Activated CD8-positive, alpha-beta memory T cell treated with anti-CD3 and anti-CD28 coated beads, Interleukin-2, amount 50 U/mL, for 24 hours (primary cell): ENCODE results near the gene ATP2C1.
"Not testable (repeated sequence)": the region's sequence is repeated elsewhere in the genome, so short reads cannot be mapped to it uniquely, and the experiment has no call there.

Experiments used
- DNase-seq: peaks from one replicate; pipeline ENCODE4 v3.0.0-alpha.2; 2020; ENCODE audit errors: extremely low read depth

Gene ATP2C1

GRCh38 chr3:131036200-131036816 lies 142.4 kb downstream of the ATP2C1 start:
- DNase-seq = no peak

GRCh38 chr3:131036986-131037385 lies 143.1 kb downstream of the ATP2C1 start:
- DNase-seq = no peak

GRCh38 chr3:131038326-131038725 lies 144.4 kb downstream of the ATP2C1 start:
- DNase-seq = no peak

- not testable (repeated sequence) for DNase-seq
Measured at GRCh38 chr3:131042271-131042985, 148.5 kb downstream of the ATP2C1 start.

GRCh38 chr3:131047582-131047981 lies 153.7 kb downstream of the ATP2C1 start:
- no peak for DNase-seq

GRCh38 chr3:131048030-131048429 lies 154.1 kb downstream of the ATP2C1 start:
- DNase-seq = no peak

GRCh38 chr3:131050001-131050400 lies 156.1 kb downstream of the ATP2C1 start:
- no peak for DNase-seq

GRCh38 chr3:131053043-131053859 lies 159.4 kb downstream of the ATP2C1 start:
- DNase-seq = no peak
